ENCODE measurements around the gene UMODL1.

UMODL1 gene

DNA sequence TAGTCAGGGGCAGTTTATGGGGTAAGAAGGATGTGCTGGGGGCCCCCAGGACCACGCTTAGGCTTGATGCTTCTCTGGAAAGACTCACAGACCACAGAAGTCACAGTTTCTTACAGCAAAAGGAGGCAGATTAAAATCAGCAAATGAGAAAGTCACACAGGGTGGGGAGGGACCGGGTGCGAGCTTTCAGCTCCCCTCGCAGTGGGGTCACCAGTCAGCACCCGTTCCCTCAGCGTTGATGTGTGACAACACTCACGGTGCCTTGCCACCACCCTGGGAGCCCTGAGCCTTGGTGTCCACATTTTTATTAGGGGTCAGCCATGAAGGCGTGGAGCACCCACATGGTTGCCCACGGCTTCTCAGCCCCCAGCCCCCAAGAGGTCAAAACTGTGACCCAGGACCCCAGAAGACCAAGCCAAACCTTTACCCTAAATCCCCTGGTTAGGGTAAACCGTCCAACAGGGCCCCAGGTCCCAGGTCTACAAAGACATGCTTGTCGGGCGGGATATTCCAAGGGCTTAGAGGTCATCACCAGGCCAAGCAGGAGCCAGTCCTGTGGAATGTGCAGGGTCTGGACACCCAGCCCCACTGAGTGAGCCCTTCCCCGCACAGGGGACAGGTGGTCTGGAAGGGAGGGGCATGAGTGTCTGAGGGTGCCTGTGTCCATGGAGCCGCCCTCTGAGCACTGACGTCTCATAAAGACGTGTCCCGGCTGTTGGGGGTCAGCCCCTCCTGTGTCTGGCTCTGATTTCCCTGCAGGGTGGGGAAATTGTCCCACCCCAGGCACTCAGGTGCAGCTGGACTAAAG, 83.3 kb downstream of the UMODL1 start:
- TF ChIP-seq, protein P1, sequence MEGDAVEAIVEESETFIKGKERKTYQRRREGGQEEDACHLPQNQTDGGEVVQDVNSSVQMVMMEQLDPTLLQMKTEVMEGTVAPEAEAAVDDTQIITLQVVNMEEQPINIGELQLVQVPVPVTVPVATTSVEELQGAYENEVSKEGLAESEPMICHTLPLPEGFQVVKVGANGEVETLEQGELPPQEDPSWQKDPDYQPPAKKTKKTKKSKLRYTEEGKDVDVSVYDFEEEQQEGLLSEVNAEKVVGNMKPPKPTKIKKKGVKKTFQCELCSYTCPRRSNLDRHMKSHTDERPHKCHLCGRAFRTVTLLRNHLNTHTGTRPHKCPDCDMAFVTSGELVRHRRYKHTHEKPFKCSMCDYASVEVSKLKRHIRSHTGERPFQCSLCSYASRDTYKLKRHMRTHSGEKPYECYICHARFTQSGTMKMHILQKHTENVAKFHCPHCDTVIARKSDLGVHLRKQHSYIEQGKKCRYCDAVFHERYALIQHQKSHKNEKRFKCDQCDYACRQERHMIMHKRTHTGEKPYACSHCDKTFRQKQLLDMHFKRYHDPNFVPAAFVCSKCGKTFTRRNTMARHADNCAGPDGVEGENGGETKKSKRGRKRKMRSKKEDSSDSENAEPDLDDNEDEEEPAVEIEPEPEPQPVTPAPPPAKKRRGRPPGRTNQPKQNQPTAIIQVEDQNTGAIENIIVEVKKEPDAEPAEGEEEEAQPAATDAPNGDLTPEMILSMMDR (IDR thresholded peaks at IDR 0.05; ENCODE audit: insufficient read depth, low read length) = no peak
- TF ChIP-seq POLR2AphosphoS5 (IDR thresholded peaks at IDR 0.05; ENCODE audit: low read depth) = no peak
- TF ChIP-seq, protein P2, sequence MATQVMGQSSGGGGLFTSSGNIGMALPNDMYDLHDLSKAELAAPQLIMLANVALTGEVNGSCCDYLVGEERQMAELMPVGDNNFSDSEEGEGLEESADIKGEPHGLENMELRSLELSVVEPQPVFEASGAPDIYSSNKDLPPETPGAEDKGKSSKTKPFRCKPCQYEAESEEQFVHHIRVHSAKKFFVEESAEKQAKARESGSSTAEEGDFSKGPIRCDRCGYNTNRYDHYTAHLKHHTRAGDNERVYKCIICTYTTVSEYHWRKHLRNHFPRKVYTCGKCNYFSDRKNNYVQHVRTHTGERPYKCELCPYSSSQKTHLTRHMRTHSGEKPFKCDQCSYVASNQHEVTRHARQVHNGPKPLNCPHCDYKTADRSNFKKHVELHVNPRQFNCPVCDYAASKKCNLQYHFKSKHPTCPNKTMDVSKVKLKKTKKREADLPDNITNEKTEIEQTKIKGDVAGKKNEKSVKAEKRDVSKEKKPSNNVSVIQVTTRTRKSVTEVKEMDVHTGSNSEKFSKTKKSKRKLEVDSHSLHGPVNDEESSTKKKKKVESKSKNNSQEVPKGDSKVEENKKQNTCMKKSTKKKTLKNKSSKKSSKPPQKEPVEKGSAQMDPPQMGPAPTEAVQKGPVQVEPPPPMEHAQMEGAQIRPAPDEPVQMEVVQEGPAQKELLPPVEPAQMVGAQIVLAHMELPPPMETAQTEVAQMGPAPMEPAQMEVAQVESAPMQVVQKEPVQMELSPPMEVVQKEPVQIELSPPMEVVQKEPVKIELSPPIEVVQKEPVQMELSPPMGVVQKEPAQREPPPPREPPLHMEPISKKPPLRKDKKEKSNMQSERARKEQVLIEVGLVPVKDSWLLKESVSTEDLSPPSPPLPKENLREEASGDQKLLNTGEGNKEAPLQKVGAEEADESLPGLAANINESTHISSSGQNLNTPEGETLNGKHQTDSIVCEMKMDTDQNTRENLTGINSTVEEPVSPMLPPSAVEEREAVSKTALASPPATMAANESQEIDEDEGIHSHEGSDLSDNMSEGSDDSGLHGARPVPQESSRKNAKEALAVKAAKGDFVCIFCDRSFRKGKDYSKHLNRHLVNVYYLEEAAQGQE (IDR thresholded peaks at IDR 0.05; ENCODE audit: insufficient replicate concordance, low read depth) = no peak
- no peak for TF ChIP-seq GABPA (IDR thresholded peaks at IDR 0.05; ENCODE audit: low read depth)
- no peak for TF ChIP-seq SPI1 (IDR thresholded peaks at IDR 0.05; ENCODE audit: borderline replicate concordance, low read depth)
- no peak for DNase-seq (ENCODE audit: low read depth in 1 of 2, low spot score in 1 of 2)
- Histone ChIP-seq H3K27me3 (ENCODE audit: insufficient read depth, poor library complexity, severe bottlenecking) (no peaks in the 10 kb centered on the region), H3K27ac (replicated peaks) (no peak overlapping the region), H3K4me3 (replicated peaks; ENCODE audit: insufficient read depth, low read length) (no peak overlapping the region)

DNA sequence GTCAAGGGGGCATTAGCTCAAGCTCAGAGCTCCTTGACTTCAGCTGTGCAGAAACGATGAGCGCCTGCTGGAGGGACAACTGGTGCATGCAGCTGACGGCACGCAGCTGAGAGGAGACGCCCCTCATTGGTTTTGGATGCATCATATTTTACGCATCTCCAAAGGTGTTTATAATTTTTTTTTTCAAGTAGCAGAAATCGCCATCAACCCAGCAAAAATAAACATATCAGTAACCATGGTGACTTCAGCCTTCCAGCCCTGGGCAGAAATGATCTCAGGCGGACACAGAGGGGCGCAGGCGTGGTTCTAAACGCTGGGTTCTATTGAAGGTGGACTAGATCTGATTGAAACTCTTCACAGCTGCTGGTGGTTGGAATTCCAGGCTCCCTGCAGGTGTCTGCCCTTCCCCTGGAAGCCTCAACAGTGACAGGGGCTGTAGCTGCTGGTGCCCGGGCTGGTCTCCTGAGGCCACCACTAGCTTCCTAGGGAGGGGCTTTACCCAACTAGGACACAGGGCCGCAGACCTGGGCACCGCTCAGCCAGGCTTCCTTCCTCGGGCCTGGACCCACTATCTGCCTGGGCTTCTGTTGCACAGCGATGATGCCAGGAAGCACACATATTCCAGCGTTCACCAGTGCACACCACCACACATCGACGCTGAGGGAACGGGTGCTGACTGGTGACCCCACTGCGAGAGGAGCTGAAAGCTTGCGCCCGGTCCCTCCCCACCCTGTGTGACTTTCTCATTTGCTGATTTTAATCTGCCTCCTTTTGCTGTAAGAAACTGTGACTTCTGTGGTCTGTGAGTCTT, 84.1 kb downstream of the UMODL1 start:
- Histone ChIP-seq H3K4me3 (replicated peaks; ENCODE audit: insufficient read depth, low read length) (no peak overlapping the region), H3K27ac (replicated peaks) (no peak overlapping the region), H3K27me3 (ENCODE audit: insufficient read depth, poor library complexity, severe bottlenecking) (no peaks in the 10 kb centered on the region)
- TF ChIP-seq, protein P2 (IDR thresholded peaks at IDR 0.05; ENCODE audit: insufficient replicate concordance, low read depth) = no peak
- TF ChIP-seq POLR2AphosphoS5 (IDR thresholded peaks at IDR 0.05; ENCODE audit: low read depth) = no peak
- TF ChIP-seq, protein P1 (IDR thresholded peaks at IDR 0.05; ENCODE audit: insufficient read depth, low read length) = no peak
- TF ChIP-seq GABPA (IDR thresholded peaks at IDR 0.05; ENCODE audit: low read depth) = no peak
- no peak for TF ChIP-seq SPI1 (IDR thresholded peaks at IDR 0.05; ENCODE audit: borderline replicate concordance, low read depth)
- DNase-seq (ENCODE audit: low read depth in 1 of 2, low spot score in 1 of 2) = no peak

DNA sequence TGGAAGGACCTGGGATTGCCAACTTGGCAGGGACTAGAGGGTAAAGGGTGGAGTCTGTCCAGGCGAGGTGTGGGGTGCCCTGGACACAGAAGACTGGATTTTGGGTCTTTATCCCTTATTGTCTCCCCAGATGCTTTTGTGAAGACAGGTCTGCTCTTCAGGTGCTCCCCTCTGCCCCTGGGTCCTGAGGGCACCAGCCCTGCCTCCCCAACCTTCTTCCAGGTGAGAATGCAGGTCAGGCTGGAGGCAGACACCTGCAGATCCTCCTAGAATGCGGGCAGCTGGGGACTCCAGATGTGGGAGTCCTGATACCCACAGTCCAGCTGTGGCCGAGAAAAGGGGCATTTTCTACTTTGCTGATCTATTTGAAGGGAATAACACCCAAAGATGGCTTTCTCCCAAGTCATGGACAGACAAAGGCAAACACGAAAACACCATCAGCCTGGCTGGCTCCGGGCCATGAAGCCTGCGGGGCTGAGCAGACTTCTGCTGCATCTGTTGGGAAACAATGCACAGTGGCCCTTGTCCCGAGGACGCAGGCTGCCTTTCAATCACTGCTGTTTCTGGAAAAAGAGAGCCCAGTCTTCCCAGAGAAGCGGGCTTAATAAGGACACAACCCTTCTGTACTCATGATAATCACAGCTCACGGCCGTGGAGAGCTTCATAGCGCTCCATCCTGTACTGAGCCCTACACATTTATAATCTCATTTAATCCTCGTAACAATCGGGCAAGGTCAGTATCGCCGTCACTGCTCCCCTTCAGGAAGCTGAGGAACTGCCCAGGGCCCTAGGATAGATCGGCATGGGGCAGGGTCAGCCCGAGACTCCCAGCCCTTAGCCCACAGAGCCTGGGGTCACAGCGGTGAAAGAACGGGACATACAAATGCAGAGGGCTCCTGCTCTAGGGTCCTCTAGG, 85.8 kb downstream of the UMODL1 start:
- Histone ChIP-seq H3K4me3 (replicated peaks; ENCODE audit: insufficient read depth, low read length) (no peak overlapping the region), H3K27me3 (ENCODE audit: insufficient read depth, poor library complexity, severe bottlenecking) (no peaks in the 10 kb centered on the region), H3K27ac (replicated peaks) (no peak overlapping the region)
- TF ChIP-seq GABPA (IDR thresholded peaks at IDR 0.05; ENCODE audit: low read depth) = no peak
- no peak for DNase-seq (ENCODE audit: low read depth in 1 of 2, low spot score in 1 of 2)
